Motor neuron (in vitro differentiated cells): ENCODE results near the gene STK24. TPM values are rescaled to one million over a fixed set of nuclear protein-coding genes. Genes with fewer than 3 reads are reported as not detected.

Experiments
- ATAC-seq, 8 experiments: fragments of 200-7000 bp; cut with Tn5 transposase; replicated peaks in 6 of 8; 2 replicates each; pipeline ENCODE4 v1.8.0; 2021; ENCODE audit warnings: mild to moderate bottlenecking in 8 of 8, moderate library complexity in 8 of 8
- H3K27ac ChIP-seq, 2 donors: fragments of 250-450 bp; sonication (Bioruptor Pico); 2 replicates each; pipeline ENCODE4 v1.9.0; 2021; ENCODE audit warnings: antibody characterized with exemption in 2 of 2, mild to moderate bottlenecking in 2 of 2, moderate library complexity in 1 of 2
- H3K4me1 ChIP-seq, 2 donors: fragments of 250-450 bp; sonication (Bioruptor Pico); replicated peaks in 1 of 2; 2 replicates each; pipeline ENCODE4 v1.6.1; 2021; ENCODE audit warnings: antibody characterized with exemption in 2 of 2, mild to moderate bottlenecking in 2 of 2, moderate library complexity in 1 of 2
- H3K4me3 ChIP-seq, 5 donors: fragments of 250-450 bp; sonication (Bioruptor Pico); 2 replicates each; pipeline ENCODE4 v1.9.0; 2021; ENCODE audit warnings: antibody characterized with exemption in 5 of 5, mild to moderate bottlenecking in 5 of 5, moderate library complexity in 4 of 5
- WGBS, 10 experiments: fragments of 450-650 bp; shearing (Covaris generic); methylation state at CpG; one replicate each; pipeline ENCODE4 v1.0.0; 2022; 5-methylcytosine and 5-hydroxymethylcytosine counted together
- in situ Hi-C, 9 experiments: fragments of 400-800 bp; cut with MboI; loops; one replicate each; pipeline ENCODE4 v1.15.0; 2021; ENCODE audit warnings: low sequenced_read_pairs in 9 of 9, low pct_unique_long_range_greater_than_20kb in 2 of 9; ENCODE audit not compliant: unreplicated experiment in 9 of 9
- total RNA-seq, 8 experiments: library from RNA; unstranded; fragments of 300-600 nt; gene quantifications; 2 replicates each; pipeline versions ENCODE4 v1.2.3 to v1.2.4, GENCODE V29; 2022

The STK24 gene
- total RNA-seq, 8 experiments from 2014 or later: 25.9 to 60.0 (median 43.5) TPM

GRCh38 chr13:98506728-98507230 is 70.1 kb downstream of the STK24 start:
- ATAC-seq: peak in 7 of 8 experiments; percentile 11 to 76 (median 62)
- WGBS, 10 experiments: 28 to 93% (median 43%) methylated on average over 1 to 10 of the region's 16 CpGs; no CpG with 5 or more reads in 3 of the 10 experiments
- in situ Hi-C loops: no loop called here
- Histone ChIP-seq H3K4me1 (peaks cover 44 to 57% of the 10 kb centered on the region in 2 donors), H3K4me3 (no peak overlapping the region), H3K27ac (peak overlapping the region in 1 of 2 donors; percentile 55)

DNA sequence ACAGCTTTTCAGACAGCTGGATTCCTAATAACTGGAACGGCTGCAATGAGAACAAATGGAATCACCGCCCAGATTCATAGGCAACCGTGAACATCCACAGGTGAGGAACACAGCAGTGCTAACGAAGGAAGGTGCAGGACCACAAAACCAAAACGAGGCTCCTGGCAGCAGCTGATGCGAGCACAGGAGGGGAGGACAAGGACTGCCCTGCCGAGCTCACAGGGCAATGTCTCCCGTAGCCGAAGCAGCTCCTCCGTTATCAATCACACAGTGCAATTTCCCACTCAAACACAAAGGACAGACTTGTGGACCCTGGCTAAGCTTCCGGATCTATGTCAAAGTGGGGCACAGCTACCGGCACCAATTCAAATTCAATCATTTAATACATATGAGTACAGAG is 70.6 kb downstream of the STK24 start:
- 0 to 100% (median 38%) methylated on average over 1 to 9 of the region's 12 CpGs; no CpG with 5 or more reads in 4 of the 10 experiments for WGBS, 10 experiments
- H3K4me3 ChIP-seq: no peak overlapping the region
- H3K27ac ChIP-seq: peak overlapping the region in 1 of 2 donors; percentile 35

DNA sequence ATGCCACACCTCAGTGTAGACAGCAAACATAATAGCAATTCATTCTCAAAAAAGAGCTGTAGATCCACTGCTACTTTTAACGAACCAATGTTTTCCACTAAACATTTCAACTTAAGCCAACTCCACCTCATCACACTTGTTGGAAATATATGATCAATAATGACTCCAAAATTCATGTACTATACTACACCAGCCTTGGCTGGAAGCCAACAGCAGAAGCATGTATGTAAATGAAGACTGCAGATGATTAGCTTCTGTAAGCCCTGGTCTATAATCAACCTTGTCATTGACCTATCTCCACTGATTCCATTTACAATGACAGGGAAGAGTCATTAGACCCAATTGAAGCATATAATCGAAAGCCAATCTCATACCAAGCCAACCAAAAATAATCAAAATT is 71.7 kb downstream of the STK24 start:
- peaks cover 44 to 57% of the 10 kb centered on the region in 2 donors for H3K4me1 ChIP-seq
- in situ Hi-C loops: no loop called here

More for the DNA sequence above, 70.6 kb downstream of the STK24 start:
- ATAC-seq: peak in 5 of 8 experiments; percentile 46 to 72 (median 64)
- H3K4me1 ChIP-seq: peaks cover 44 to 57% of the 10 kb centered on the region in 2 donors
- in situ Hi-C loops: no loop called here

DNA sequence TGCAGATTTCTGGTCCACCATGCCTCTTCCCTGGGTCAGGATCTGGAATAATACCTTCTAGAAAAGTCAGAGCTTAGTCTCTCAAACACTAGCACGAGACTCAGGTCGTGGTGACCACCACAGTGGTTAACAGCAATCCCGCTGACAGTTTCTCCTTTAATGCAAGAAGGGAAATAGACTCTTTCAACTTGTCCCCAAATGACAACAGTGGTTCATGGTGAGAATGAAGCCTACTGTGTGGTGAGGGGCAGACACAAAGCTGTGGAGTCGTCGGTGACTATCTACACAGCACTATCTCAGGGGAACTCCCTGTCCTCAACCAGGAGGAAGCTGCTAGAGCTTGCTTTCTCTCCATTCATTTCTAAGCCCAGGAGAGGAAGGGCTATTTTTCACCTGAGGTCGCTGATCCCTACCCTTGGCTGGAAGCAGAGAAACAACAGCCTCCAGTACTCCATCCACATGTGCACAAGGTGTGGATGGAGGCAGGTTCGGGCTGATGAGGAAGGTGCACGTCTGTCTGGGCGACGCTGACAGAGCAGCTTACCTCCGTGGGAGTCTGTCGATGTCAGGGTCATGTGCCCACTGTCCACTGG is 72.4 kb downstream of the STK24 start:
- in situ Hi-C loops: no loop called here
- 84 to 100% (median 94%) methylated on average over 1 to 11 of the region's 12 CpGs; no CpG with 5 or more reads in 1 of the 10 experiments for WGBS, 10 experiments
- no peak for ATAC-seq
- Histone ChIP-seq H3K27ac (no peak overlapping the region), H3K4me3 (no peak overlapping the region), H3K4me1 (peaks cover 44 to 56% of the 10 kb centered on the region in 2 donors)

More for the DNA sequence above, 71.7 kb downstream of the STK24 start:
- H3K27ac ChIP-seq: no peak overlapping the region
- 83 to 100% (median 100%) methylated on average over 1 to 2 of the region's 2 CpGs; no CpG with 5 or more reads in 3 of the 10 experiments for WGBS, 10 experiments
- no peak overlapping the region for H3K4me3 ChIP-seq
- ATAC-seq: no peak

GRCh38 chr13:98504029-98504351 is 72.9 kb downstream of the STK24 start:
- in situ Hi-C loops: no loop called here
- Histone ChIP-seq H3K27ac (no peak overlapping the region), H3K4me1 (peaks cover 43 to 54% of the 10 kb centered on the region in 2 donors), H3K4me3 (no peak overlapping the region)
- 50 to 100% (median 57%) methylated on average over 1 of the region's 1 CpG; no CpG with 5 or more reads in 7 of the 10 experiments for WGBS, 10 experiments
- ATAC-seq: no peak

- H3K4me3 ChIP-seq: no peak overlapping the region
- peaks cover 37 to 50% of the 10 kb centered on the region in 2 donors for H3K4me1 ChIP-seq
- ATAC-seq: no peak
- H3K27ac ChIP-seq: no peak overlapping the region
- in situ Hi-C loops: no loop called here
- 33 to 100% (median 70%) methylated on average over 1 to 9 of the region's 10 CpGs for WGBS, 10 experiments
Observed at GRCh38 chr13:98503175-98504028, 73.5 kb downstream of the STK24 start.

- Histone ChIP-seq H3K4me1 (peaks cover 21 to 35% of the 10 kb centered on the region in 2 donors), H3K4me3 (no peak overlapping the region), H3K27ac (no peak overlapping the region)
- no peak for ATAC-seq
- in situ Hi-C loops: no loop called here
- 67 to 100% (median 100%) methylated on average over 1 to 3 of the region's 10 CpGs; no CpG with 5 or more reads in 2 of the 10 experiments for WGBS, 10 experiments
Observed at GRCh38 chr13:98500963-98501421, 75.9 kb downstream of the STK24 start.

GRCh38 chr13:98496966-98497365 is 79.9 kb downstream of the STK24 start:
- no peak overlapping the region for H3K27ac ChIP-seq
- in situ Hi-C loops: loop anchor here in 1 of 9 experiments (25.0 kb wide), 1 partner anchor 340 kb away; no protein-coding TSS in a partner anchor
- 31 to 100% (median 92%) methylated on average over 1 to 5 of the region's 8 CpGs; no CpG with 5 or more reads in 7 of the 10 experiments for WGBS, 10 experiments
- H3K4me1 ChIP-seq: peaks cover 29 to 32% of the 10 kb centered on the region in 2 donors
- H3K4me3 ChIP-seq: no peak overlapping the region
- no peak for ATAC-seq

GRCh38 chr13:98496479-98496791 is 80.5 kb downstream of the STK24 start:
- 0 to 80% (median 18%) methylated on average over 1 to 3 of the region's 3 CpGs; no CpG with 5 or more reads in 2 of the 10 experiments for WGBS, 10 experiments
- in situ Hi-C loops: loop anchor here in 1 of 9 experiments (25.0 kb wide), 1 partner anchor 341 kb away; no protein-coding TSS in a partner anchor
- Histone ChIP-seq H3K27ac (no peak overlapping the region), H3K4me1 (peaks cover 33% of the 10 kb centered on the region in 2 donors), H3K4me3 (no peak overlapping the region)
- no peak for ATAC-seq

DNA sequence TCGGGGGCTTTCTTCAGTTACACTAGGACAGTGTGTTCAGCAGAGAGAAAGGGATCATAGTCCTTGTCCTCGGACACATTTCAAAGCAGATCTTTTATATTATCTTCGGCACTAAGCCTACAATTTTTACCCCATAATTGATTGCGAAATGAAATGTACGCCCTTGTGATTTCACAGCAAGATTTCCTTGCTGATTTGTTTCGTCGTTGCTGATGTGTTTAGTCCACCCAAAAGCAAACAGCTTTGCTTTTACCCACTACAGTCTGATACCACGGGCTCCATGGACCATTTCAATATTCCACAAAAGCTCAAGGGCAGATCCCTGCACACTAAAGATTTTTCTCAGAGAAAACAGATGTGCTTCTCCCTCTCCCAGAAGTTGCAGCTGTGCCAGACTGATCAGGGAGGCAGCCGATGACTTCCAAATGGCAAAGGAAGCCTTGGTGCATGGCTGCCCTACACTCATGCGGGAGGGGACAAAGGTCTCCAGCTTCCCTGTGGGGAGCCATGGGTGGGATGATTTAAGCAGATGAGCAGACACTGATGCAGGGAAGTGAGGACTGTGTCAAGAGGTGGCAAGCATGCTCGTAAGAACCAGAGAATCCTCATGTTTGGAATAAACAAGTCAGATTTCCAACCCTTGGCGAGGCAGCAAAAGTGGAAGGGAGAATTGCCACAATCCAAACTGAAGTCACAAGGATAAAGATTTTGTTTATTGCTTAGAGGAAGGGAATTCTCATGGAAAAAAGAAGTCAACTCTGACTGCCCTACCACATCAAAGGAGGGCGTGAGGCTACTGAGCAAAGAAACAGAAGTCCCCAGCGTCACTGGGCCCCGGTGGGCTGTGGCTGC is 81.1 kb downstream of the STK24 start:
- Histone ChIP-seq H3K27ac (no peak overlapping the region), H3K4me1 (peaks cover 39% of the 10 kb centered on the region in 2 donors), H3K4me3 (no peak overlapping the region)
- in situ Hi-C loops: loop anchor here in 1 of 9 experiments (25.0 kb wide), 1 partner anchor 341 kb away; no protein-coding TSS in a partner anchor
- 2 to 100% (median 65%) methylated on average over 1 to 13 of the region's 15 CpGs for WGBS, 10 experiments
- ATAC-seq: peak; percentile 22 to 79 (median 50)

- Histone ChIP-seq H3K4me1 (peaks cover 49 to 50% of the 10 kb centered on the region in 2 donors), H3K27ac (no peak overlapping the region), H3K4me3 (no peak overlapping the region)
- ATAC-seq: peak in 2 of 8 experiments; percentile 31 to 50
- WGBS, 10 experiments: 0 to 91% (median 84%) methylated on average over 1 to 10 of the region's 13 CpGs; no CpG with 5 or more reads in 5 of the 10 experiments
- in situ Hi-C loops: loop anchor here in 1 of 9 experiments (25.0 kb wide), 1 partner anchor 343 kb away; no protein-coding TSS in a partner anchor
Observed at GRCh38 chr13:98494769-98495168, 82.1 kb downstream of the STK24 start.

- peaks cover 56 to 61% of the 10 kb centered on the region in 2 donors for H3K4me1 ChIP-seq
- no peak overlapping the region for H3K27ac ChIP-seq
- ATAC-seq: no peak
- H3K4me3 ChIP-seq: no peak overlapping the region
- in situ Hi-C loops: loop anchor here in 1 of 9 experiments (25.0 kb wide), 1 partner anchor 344 kb away; no protein-coding TSS in a partner anchor
- 76 to 100% (median 87%) methylated on average over 1 to 6 of the region's 6 CpGs for WGBS, 10 experiments
Observed at GRCh38 chr13:98493042-98493712, 83.7 kb downstream of the STK24 start.
